ENCODE data around the gene ROPN1.
"Not testable (repeated sequence)": the region's sequence is repeated elsewhere in the genome, so short reads cannot be mapped to it uniquely, and the experiment has no call there.

ROPN1 gene

GRCh38 chr3:124033360-124034015 is 41.6 kb upstream of the ROPN1 start, which contains the start of gene KALRN:
KALRN (plus strand) TSS chr3:124033369.
- DNase-seq (ENCODE audit: low read depth), result no peak

DNA sequence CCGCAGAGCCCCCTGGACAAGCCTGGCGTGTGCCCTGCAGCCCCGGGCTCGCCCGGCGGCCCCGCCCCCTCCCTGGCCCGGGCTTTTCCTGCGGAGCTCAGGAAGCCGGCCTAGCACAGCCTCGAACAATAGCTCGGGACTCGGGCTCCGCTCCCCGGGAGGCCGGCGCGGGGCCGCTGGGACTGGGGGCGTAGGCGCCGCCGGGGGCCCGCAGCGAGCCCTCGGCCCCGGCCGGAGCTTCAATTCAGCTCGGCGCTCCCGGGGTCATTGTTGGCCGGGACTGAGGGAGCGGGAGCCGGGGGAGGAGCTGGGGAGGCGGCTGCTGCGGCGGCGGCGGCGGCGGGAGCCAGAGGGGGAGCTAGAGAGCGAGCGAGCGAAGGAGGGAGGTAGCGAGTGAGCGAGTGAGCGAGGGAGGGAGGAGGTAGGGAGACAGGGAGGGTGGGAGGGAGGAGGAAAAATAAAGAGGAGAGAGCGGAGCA is 41.0 kb upstream of the ROPN1 start:
- TF ChIP-seq, protein P1, sequence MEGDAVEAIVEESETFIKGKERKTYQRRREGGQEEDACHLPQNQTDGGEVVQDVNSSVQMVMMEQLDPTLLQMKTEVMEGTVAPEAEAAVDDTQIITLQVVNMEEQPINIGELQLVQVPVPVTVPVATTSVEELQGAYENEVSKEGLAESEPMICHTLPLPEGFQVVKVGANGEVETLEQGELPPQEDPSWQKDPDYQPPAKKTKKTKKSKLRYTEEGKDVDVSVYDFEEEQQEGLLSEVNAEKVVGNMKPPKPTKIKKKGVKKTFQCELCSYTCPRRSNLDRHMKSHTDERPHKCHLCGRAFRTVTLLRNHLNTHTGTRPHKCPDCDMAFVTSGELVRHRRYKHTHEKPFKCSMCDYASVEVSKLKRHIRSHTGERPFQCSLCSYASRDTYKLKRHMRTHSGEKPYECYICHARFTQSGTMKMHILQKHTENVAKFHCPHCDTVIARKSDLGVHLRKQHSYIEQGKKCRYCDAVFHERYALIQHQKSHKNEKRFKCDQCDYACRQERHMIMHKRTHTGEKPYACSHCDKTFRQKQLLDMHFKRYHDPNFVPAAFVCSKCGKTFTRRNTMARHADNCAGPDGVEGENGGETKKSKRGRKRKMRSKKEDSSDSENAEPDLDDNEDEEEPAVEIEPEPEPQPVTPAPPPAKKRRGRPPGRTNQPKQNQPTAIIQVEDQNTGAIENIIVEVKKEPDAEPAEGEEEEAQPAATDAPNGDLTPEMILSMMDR (IDR thresholded peaks at IDR 0.05; ENCODE audit: control insufficient read depth, extremely low read depth, insufficient read depth), result peak; percentile 93
- H3K4me3 ChIP-seq (ENCODE audit: low read depth, low read length), result peak overlapping the region; percentile 57
- DNase-seq (ENCODE audit: low read depth), result peak; percentile 27

More at GRCh38 chr3:124033360-124034015, 41.6 kb upstream of the ROPN1 start, which contains the start of gene KALRN:
- TF ChIP-seq, protein P1 (IDR thresholded peaks at IDR 0.05; ENCODE audit: control insufficient read depth, extremely low read depth, insufficient read depth), result no peak
- H3K4me3 ChIP-seq (ENCODE audit: low read depth, low read length), result peak within 1 kb of the TSS; percentile 57

GRCh38 chr3:124032311-124032880 is 40.5 kb upstream of the ROPN1 start:
- peak overlapping the region; percentile 57 for H3K4me3 ChIP-seq (ENCODE audit: low read depth, low read length)
- DNase-seq (ENCODE audit: low read depth), result no peak
- TF ChIP-seq, protein P1 (IDR thresholded peaks at IDR 0.05; ENCODE audit: control insufficient read depth, extremely low read depth, insufficient read depth), result no peak

- no peak overlapping the region; the same call in 1 of the 2 replicates for H3K4me3 ChIP-seq (ENCODE audit: low read depth, low read length)
- DNase-seq (ENCODE audit: low read depth), result peak; percentile 33
- TF ChIP-seq, protein P1 (IDR thresholded peaks at IDR 0.05; ENCODE audit: control insufficient read depth, extremely low read depth, insufficient read depth), result no peak
Measured at GRCh38 chr3:124026516-124026915, 34.6 kb upstream of the ROPN1 start.

DNA sequence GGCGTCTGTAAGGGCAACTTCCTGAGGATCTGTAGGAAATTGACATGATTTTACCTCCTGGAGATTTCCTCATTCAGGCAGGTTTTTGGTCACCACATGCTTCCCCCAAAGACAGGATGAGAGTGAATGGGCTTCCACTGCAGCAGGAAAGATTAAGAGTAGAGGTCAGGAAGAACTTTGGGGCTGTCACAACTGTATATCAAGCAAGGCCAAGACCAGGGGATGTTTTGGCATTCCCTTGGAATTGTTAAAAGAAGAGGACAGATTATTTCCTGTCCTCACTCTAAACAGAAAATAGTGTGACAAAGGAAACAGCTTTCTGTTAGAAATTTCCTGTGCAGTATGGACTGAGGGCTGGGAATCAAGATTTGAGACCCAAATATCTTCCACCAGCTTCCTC is 31.6 kb upstream of the ROPN1 start:
- not testable (repeated sequence) for DNase-seq (ENCODE audit: low read depth); H3K4me3 ChIP-seq (ENCODE audit: low read depth, low read length)

- DNase-seq (ENCODE audit: low read depth), result no peak
- H3K4me3 ChIP-seq (ENCODE audit: low read depth, low read length), result no peak overlapping the region
- TF ChIP-seq, protein P1 (IDR thresholded peaks at IDR 0.05; ENCODE audit: control insufficient read depth, extremely low read depth, insufficient read depth), result no peak
Measured at GRCh38 chr3:124019291-124019690, 27.4 kb upstream of the ROPN1 start.

DNA sequence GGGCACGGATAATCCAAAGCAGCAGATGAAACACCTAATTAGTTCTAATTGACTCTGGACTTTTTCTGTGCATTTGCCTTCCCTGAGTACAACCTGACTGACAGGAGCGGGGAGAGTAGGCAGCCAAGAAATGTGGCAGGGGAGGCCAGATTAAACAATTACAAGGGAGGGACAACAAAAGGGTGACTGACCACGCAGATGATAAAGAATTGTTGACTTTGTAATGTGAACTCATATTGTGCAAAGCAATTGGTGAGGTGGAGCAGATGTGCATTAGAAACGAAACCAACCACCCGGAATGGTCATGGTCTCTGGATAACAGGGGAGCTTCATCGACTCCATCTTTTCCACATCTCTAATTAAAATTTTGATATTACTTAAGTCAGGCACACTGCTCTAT is 25.6 kb upstream of the ROPN1 start:
- H3K4me3 ChIP-seq (ENCODE audit: low read depth, low read length), result 0 out of 2 replicates have a peak overlapping the region, but pooled peaks have one; percentile 7
- DNase-seq (ENCODE audit: low read depth), result peak; percentile 50

DNA sequence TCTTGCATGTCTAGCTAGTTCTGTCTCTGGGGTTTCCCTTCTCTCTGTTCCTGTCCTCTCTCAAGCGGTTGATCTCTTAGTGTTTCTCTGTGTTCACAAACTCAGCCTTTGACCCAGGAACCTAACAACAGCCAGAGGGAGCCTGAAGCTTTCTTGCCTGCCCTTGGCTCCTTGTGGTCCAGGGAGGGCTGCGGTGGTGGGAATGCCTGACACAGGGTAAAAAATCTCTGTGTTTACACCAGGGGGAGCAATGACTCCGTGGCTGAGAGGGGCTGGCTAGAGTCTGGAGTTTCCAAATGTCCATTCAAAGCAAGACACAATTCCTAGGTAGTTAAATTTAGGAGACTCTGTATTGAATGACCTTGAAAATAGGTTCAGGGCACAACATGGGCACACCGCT is 24.6 kb upstream of the ROPN1 start:
- not testable (repeated sequence) for DNase-seq (ENCODE audit: low read depth); H3K4me3 ChIP-seq (ENCODE audit: low read depth, low read length)
- TF ChIP-seq, protein P1 (IDR thresholded peaks at IDR 0.05; ENCODE audit: control insufficient read depth, extremely low read depth, insufficient read depth), result peak; percentile 43
